Glomerular endothelial cell (primary cell): ENCODE measurements around the gene APOB. TPM values are rescaled to one million over a fixed set of nuclear protein-coding genes. Genes with fewer than 3 reads are reported as not detected.

Experiments used
- DNase-seq: peaks from one replicate; pipeline ENCODE4 v3.0.0-alpha.2; 2011; ENCODE audit warnings: low read depth, low spot score; ENCODE audit errors: extremely low read depth
- total RNA-seq: library from RNA; depleted of rRNA; stranded (reverse); fragments of >200 nt; gene quantifications from 2 replicates; pipeline ENCODE4 v1.2.3, GENCODE V29; 2015

The APOB gene
- total RNA-seq, 1 donor from 2014 or later = 0.18 TPM

DNA sequence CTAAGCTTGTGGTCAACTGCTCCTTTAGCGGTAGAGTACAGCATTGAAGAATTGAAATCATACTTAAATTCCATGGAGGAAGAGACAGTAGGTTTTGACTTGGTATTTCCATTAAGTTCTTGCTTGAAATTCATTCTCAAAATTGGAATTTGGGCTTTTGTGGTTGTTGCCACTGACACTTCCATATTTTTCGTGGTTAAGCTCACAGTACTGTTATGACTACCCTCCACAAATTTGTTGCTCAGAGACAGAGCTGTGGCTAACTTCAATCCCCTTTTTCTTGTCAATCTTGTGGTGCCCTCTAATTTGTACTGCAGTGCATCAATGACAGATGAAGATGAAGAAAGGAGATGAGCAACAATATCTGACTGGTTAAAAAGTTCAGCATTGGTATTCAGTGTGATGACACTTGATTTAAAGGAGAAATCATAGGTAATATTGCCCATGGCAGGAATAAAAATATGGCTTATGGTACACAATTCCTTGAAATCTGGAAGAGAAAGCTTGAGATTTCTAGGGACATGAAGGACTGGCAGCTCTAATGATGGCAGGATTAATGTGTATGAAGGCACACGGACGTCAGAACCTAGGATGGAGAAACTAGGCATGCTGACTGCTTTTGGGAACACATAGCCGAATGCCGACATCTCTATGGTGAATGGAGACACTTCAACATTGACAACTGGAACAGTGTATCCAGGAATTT is 37.3 kb downstream of the APOB start:
- no peak for DNase-seq

DNA sequence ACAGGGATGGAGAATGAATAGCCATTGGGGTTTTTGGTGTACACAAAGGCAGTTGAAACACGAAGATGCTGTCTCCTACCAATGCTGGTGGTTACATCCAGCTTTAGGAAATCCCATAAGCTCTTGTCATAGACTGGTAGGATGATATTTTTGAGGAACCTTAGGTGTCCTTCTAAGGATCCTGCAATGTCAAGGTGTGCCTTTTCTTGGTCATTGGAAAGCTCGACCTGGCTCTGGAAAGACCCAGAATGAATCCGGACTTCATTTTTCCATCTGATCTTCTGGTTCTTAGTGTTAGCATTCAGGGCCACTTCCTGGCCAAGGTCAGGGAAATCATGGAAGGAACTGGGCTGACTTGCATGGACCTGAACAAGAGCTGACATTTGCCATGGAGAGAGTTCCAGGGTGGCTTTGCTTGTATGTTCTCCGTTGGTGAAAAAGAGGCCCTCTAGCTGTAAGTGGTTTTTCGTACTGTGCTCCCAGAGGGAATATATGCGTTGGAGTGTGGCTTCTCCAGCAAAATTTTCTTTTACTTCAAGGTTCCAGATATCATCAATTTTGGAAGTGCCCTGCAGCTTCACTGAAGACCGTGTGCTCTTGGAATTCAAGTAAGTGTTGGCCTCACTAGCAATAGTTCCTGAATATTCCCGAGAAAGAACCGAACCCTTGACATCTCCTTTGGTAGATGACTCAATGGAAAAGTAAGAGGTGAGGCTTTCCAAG is 38.0 kb downstream of the APOB start:
- DNase-seq = no peak

DNA sequence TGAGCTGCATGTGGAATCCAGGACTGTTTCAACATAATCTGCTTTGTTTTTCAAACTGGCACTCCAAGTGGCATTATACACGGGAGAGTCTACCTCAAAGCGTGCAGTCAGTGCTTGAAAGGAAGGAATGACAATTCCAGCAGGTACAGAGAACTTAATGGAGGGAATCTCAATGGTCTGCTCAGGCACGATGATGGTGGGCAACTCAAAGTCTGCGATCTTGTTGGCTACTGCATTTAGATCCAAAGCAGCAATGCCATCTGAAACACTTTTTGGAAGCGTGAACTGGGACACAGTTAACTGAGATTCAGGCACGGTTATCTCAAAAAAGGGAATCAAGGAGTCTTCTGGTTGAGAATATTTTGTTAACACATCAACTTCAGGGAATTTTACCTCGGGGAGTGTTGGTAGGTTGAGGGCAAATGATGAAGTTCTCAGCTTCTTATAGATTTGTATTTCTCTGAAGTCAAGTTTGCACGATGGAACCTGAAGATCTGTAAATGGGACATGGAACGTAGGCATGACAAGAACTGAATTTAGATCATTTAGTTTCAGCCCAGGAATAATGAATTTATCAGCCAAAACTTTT is 38.7 kb downstream of the APOB start:
- no peak for DNase-seq

- DNase-seq = no peak
These were observed 39.7 kb downstream of the APOB start for GRCh38 chr2:21004181-21004572.

DNA sequence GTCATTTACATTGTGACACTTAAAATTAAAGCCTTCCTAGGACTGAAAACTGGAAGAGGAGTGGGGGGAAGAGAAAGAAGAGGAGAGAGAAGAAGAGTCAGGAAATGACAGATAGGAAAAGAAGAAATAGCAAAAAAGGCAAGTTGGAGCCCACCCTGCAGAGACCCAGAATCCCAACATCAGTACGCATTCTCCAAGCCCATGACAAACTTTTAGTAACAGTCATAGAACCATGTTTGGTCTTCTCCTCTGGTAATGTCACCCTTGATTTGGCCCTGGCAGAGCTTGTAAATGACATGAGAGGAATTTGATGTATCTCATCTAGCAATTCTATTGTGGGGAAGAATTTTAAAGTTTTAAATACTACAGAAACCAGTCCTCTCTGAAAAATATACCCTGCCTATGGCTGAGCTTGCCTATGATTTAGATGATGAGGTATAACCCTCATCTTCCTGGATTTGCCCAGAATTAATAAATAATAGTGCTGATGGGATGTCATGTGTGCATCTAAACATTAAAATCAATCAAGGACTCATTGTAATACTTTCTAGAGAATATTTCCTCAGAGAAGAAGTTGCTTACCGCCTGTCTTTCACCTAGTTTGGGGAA is 40.2 kb downstream of the APOB start:
- no peak for DNase-seq

DNA sequence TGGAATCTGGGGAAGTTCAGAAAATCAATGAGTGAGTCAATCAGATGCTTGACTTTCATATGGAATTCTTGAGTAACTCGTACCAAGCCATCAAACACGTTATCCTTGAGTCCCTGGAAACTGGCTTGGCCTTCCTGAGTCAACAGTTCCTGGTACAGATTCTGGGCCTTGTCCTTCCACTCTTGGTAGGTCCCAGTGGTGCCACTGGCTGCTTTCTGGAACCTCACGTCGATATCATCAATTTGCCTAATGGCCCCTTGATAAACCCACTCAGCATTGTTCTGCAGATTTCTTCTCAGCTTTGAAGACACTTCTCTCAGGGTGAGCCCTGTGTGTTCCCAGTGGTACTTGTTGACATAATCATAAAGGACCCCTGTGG is 41.1 kb downstream of the APOB start:
- no peak for DNase-seq

GRCh38 chr2:21001988-21002813 is 41.7 kb downstream of the APOB start:
- no peak for DNase-seq

GRCh38 chr2:21001225-21001946 is 42.5 kb downstream of the APOB start:
- DNase-seq = no peak

- DNase-seq = no peak
These were observed 43.8 kb downstream of the APOB start for GRCh38 chr2:20999906-21000645.

DNA sequence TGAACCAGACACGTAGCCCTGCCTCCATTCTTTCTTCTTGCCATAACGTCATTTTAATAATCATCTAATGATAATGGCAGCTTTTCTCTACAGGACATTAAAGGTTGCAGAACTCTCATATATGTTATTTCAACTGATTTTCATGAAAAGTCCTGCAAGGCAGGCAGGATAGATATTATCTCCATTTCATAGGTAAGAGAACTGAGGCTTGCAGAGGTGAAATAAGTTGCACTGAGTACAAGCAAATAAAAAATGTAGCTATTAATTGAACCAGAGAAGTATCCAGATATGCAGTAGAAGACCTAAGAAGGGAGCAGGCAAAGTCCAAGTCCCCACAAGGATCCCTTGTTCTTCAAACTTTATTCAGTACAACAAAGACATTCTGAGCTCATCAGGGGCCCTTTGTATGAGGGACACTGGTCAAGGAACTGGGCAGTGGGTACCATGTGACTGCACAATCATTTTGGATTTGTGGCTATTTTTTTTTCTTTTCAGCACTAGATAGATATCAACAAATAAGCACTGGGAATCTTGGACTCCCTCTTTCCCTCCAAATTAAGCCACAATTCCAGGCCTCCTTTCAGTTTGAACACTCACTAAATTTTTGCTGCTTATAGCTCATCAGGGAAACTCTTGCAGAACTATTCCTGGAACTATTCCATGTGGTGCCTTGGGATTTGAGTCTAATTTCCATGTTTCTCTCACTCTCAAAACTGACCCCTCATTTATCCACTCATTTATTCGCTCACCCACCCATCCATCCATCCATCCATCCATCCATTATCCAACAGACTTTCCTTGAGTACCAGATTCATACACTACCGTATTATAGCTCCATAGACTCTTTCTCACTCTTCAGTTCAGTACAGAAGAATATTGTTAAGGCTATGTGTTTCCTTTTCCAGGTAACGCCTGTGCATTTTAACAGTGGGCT is 44.6 kb downstream of the APOB start:
- no peak for DNase-seq

DNA sequence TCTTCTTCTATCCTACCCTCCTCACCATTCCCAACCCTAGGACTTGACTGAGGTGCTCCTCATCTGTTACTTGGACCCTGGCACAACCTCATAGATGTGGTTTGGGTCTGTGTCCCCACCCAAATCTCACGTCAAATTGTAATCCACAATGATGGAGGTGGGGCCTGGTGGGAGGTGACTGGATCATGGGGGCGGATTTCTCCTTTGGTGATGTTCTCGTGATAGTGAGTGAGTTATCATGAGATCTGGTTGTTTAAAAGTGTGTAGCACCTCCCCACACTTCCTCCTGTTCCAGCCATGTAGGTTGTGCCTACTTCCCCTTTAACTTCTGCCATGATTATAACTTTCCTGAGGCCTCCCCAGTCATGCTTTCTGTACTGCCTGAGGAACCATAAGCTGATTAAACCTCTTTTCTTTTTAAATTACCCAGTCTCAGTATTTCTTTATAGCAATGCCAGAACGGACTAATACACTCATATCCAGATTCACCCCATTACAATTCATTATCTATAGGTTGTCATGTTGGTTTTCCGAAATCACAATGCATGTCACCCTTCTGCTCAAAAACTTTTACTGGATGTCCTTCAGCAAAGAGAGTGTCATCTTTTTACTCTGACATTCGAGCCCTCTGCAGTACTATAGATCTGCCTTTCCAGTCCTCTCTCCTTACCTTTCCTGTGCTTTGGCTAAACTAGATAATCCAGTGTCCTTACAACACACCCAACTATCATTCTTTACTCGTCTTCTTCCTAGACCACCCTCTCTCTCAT is 45.7 kb downstream of the APOB start:
- no peak for DNase-seq

- DNase-seq = no peak
These were observed 49.7 kb downstream of the APOB start for GRCh38 chr2:20994130-20994529.

DNA sequence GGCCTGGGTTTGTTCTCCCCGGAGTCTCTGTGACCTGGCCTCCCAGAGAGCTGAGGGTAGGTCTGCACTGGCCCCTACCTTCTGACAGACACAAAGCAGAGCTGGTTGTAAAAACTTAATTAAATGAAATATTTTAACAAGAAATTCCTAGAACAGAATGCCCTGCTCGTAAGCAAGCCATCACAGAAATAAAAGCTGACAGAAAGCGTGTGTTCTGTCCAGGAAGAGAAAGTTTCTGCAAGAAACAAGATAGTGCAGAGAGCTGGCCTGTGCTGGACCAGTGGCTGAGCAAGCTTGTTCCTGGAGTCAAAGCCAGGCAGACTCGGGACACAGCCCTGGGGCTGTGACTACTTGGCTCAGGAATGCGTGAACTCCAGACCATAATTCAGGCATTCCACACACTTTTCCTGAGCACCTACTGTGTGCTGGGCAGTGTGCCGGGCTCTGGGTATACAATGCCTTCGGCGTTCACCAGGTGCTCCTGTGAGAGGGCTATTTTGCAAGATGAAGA is 51.6 kb downstream of the APOB start:
- DNase-seq = no peak

DNA sequence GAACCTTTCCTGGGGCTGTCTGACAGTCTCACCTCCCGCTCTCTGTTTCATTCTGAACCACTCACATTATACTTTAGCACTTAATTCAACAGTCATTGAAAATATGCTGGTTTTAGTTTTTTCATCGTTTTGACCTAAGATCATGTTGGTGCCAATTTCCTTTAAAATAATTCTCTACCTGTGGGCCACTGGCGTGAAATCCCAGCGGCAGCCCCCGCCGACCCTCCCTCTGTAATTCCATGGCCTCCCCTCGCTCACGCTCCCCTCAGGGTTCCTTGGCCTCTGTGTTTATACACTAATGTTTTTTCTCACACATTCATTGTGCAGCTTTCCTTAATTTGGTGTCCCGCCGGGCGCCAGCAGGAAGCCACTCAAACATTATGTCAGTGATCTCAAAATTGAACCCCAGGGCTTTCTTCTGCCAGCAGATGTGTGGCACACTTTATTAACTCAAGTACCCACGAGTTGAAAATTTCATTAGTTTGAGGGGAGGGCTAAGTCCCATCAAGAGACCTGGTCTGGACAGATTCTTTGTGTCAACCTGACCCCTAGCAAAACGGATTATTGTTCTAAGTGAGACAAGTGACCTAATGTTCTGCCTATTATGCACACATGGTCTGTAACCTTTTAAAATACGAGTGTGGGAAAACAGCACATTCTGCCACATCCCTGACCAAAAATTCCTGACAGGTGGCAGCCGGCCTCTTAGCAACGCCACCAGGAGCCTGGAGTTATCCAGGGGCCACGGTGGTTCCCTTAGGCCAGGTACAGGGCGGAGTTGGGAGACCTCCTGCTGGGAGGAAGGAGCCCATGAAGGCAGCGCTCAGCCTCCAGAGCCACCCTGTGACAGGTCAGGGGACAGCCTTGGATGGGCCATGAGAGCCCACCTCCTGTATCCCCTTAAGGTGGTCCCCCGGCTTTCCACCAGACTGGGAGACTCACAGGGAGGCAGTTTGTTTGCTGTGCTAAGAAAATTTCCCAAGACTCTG is 53.1 kb downstream of the APOB start:
- no peak for DNase-seq

GRCh38 chr2:20989404-20989803 is 54.5 kb downstream of the APOB start:
- no peak for DNase-seq

- no peak for DNase-seq
These were observed 55.0 kb downstream of the APOB start for GRCh38 chr2:20988905-20989304.
